ENCODE results near the gene CTCFL. TPM values are rescaled to one million over a fixed set of nuclear protein-coding genes. Genes with fewer than 3 reads are reported as not detected.

Gene CTCFL
- total RNA-seq, 1 donor from 2014 or later: not detected

DNA sequence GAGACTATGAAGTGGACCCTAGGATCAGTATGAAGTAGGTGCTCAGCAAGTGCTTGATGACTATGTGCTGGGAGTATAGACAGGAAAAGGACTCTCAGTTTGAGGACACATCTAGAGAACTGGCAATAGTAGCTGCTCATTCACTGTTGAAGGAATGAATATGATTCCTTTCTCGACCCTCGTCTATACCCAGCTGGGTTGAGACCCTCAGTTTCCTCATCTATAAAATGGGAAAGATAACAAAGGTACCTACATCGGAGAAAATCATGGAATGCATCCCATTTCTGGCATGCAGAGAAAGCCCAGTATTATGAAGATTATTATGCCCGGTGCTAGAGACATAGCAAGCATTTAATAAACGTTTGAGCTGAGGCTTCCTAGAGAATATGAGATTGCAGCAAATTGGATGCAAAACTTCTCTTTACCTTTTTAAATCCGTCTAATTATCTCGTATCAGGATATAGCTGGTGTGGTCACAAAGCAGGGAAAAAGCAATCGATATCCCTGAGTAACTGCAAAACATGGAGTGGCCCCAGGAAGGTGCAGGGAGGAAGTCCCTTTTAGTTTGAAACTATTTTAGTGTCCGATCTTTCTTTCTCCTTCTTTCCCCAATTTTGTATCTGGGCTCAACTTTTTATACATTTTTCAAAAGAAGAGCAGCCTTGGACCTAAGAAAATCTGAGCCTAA is 33.1 kb upstream of the CTCFL start:
- no peak overlapping the region for H3K4me3 ChIP-seq (ENCODE audit: low read depth, low read length)
- no peaks in the 10 kb centered on the region for H3K36me3 ChIP-seq (ENCODE audit: control insufficient read depth, insufficient read depth, low read length)
- FAIRE-seq (no peak), DNase-seq (ENCODE audit: low read depth) (no peak)
- H3K27me3 ChIP-seq (ENCODE audit: control insufficient read depth, insufficient read depth, low read length): peaks cover 1% of the 10 kb centered on the region
- TF ChIP-seq, protein P1, sequence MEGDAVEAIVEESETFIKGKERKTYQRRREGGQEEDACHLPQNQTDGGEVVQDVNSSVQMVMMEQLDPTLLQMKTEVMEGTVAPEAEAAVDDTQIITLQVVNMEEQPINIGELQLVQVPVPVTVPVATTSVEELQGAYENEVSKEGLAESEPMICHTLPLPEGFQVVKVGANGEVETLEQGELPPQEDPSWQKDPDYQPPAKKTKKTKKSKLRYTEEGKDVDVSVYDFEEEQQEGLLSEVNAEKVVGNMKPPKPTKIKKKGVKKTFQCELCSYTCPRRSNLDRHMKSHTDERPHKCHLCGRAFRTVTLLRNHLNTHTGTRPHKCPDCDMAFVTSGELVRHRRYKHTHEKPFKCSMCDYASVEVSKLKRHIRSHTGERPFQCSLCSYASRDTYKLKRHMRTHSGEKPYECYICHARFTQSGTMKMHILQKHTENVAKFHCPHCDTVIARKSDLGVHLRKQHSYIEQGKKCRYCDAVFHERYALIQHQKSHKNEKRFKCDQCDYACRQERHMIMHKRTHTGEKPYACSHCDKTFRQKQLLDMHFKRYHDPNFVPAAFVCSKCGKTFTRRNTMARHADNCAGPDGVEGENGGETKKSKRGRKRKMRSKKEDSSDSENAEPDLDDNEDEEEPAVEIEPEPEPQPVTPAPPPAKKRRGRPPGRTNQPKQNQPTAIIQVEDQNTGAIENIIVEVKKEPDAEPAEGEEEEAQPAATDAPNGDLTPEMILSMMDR (IDR thresholded peaks at IDR 0.05; ENCODE audit: insufficient read depth, low read length, severe bottlenecking): no peak

DNA sequence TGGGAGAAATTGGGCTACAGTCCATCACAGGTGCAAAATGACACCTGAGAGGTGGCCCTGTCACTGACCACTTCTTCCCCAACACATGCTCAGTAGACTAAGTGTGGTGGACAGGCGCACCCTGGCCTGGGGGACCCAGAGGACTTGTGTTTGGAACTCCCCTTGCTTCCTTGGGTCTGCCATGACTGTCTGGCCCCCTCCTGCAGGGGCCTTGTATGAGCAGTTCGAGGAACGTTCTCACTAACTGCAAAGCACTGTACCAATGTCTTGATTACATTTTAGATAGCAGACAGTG is 32.0 kb upstream of the CTCFL start:
- DNase-seq (ENCODE audit: low read depth): no peak
- no peak for FAIRE-seq
- H3K4me3 ChIP-seq (ENCODE audit: low read depth, low read length): no peak overlapping the region
- TF ChIP-seq, protein P1 (IDR thresholded peaks at IDR 0.05; ENCODE audit: insufficient read depth, low read length, severe bottlenecking): no peak
- H3K27me3 ChIP-seq (ENCODE audit: control insufficient read depth, insufficient read depth, low read length): peaks cover 1% of the 10 kb centered on the region
- H3K36me3 ChIP-seq (ENCODE audit: control insufficient read depth, insufficient read depth, low read length): no peaks in the 10 kb centered on the region

DNA sequence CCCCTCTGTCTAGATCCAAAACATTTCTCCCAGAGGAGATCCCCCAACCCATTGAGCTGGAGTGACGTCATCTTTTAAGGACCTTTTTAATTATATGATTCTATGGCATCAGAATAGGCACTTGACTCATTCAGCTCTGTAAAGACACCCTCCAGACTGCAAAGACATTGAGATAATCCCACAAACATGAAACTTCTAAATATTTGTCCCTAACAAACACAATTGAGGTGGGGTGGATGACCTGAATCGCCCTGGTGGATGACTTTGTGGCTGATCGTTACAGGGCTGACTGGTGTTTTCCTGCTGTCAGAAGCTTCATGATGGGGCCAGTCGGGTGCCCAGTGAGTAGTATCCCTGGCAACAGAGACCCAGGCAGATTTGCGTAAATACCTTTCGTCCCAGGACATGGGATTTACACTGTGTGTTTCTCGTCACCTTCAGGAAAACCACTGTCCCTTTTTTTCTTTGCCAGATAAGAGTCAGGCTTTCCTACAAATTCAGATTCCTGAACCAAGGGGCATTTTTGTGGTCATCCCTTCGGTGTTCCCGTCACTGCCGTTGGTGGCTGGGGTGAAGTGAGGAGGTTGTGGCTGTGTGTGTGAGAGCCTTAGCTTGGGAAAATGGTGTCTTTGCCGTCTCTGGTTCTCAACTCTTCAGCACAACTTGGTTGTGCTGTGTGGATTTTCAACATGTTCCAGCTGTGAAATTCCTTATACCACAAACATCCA is 30.7 kb upstream of the CTCFL start:
- Histone ChIP-seq H3K36me3 (ENCODE audit: control insufficient read depth, insufficient read depth, low read length) (no peaks in the 10 kb centered on the region), H3K4me3 (ENCODE audit: low read depth, low read length) (no peak overlapping the region), H3K27me3 (ENCODE audit: control insufficient read depth, insufficient read depth, low read length) (peaks cover 5% of the 10 kb centered on the region)
- TF ChIP-seq, protein P1 (IDR thresholded peaks at IDR 0.05; ENCODE audit: insufficient read depth, low read length, severe bottlenecking): no peak
- DNase-seq (ENCODE audit: low read depth): no peak
- FAIRE-seq: no peak

DNA sequence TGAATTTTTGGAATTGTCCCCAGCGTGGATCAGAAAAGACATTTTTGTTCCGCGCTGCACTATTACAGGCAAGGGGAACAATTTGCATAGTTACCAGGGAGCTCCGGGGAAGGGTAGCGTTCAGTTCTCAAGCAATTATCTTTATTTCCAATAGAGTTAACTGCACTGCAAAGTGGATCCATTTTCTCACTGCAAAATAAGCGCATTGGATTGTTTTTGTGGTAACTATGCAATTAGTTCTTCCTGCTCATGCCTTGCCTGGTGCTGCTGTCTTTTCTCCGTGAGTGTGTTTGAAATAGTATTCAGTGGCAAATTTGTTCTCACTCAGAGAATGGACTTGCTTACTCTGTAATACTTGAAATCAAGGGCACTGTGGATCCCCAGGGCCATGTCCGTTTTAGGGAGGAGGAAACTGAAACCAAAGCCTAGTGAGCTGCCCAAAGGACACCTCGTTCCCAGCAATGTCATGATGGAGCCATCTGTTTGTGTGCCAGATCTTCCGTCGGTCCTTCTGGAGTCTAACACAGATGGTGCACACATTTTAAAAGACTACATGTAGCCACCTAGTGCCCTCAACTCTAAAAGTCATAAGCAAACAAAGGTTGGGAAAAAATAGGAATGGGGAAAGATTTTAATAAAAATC is 28.6 kb upstream of the CTCFL start:
- no peak overlapping the region for H3K4me3 ChIP-seq (ENCODE audit: low read depth, low read length)
- TF ChIP-seq, protein P1 (IDR thresholded peaks at IDR 0.05; ENCODE audit: insufficient read depth, low read length, severe bottlenecking): no peak
- DNase-seq (ENCODE audit: low read depth) (no peak), FAIRE-seq (no peak)
- no peaks in the 10 kb centered on the region for H3K36me3 ChIP-seq (ENCODE audit: control insufficient read depth, insufficient read depth, low read length)
- H3K27me3 ChIP-seq (ENCODE audit: control insufficient read depth, insufficient read depth, low read length): peaks cover 5% of the 10 kb centered on the region

DNA sequence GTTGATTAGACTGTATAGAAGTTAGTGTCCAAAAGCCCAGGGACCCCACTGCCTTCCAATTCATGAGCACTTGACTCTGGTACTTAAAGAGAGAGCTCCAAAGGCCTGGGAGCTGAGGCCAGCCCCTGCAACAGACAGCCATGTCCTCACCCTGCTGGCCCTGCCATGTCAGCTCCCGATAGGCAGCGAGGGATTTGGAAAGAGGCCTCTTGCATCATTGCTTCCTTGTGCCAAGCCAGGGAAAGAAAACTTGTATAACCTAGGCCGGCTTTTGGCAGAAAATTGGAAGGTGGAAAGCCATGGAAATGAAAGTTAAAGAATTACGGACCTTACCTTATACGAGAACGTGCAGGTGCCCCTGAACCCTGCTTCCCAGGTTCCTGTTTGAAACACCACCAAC is 27.5 kb upstream of the CTCFL start:
- no peaks in the 10 kb centered on the region for H3K36me3 ChIP-seq (ENCODE audit: control insufficient read depth, insufficient read depth, low read length)
- H3K4me3 ChIP-seq (ENCODE audit: low read depth, low read length): no peak overlapping the region
- TF ChIP-seq, protein P1 (IDR thresholded peaks at IDR 0.05; ENCODE audit: insufficient read depth, low read length, severe bottlenecking): no peak
- FAIRE-seq: no peak
- peaks cover 3% of the 10 kb centered on the region for H3K27me3 ChIP-seq (ENCODE audit: control insufficient read depth, insufficient read depth, low read length)
- DNase-seq (ENCODE audit: low read depth): no peak
